H1 (cell line): ENCODE results near the gene ZBTB24. TPM values are rescaled to one million over a fixed set of nuclear protein-coding genes. Genes with fewer than 3 reads are reported as not detected.

Source experiments
- CTCF ChIA-PET: fragments of 300-600 bp; sonication (Branson Sonifier 250); formaldehyde crosslinking; loops from one replicate; lab custom pipeline; 2021; ENCODE audit not compliant: partially characterized antibody; lab: Charles Lee
- POLR2A ChIA-PET: fragments of 300-600 bp; sonication (Branson Sonifier 250); formaldehyde crosslinking; loops from one replicate; lab custom pipeline; 2021; ENCODE audit warnings: inconsistent platforms; ENCODE audit not compliant: partially characterized antibody; lab: Charles Lee
- DNase-seq, 2 experiments: peaks; one replicate each; pipeline versions ENCODE4 v3.0.0 to v3.0.0-alpha.2; 2010 to 2022; ENCODE audit warnings: low spot score in 2 of 2, low read depth in 1 of 2, mixed read lengths in 1 of 2
- FAIRE-seq: peaks from 2 replicates; lab custom pipeline; 2011; peaks lifted over from hg19 to GRCh38; lab: Jason Lieb, UNC
- H2AFZ ChIP-seq: 2 replicates; pipeline ENCODE4 v1.8.1; 2012; ENCODE audit warnings: low read length, inconsistent platforms
- H2AK5ac ChIP-seq: 2 replicates; pipeline ENCODE4 v1.6.1; 2013; ENCODE audit warnings: low read depth, low read length
- H2BK120ac ChIP-seq: replicated peaks from 2 replicates; pipeline ENCODE3; 2013; ENCODE audit warnings: low read depth, low read length, inconsistent platforms
- H2BK12ac ChIP-seq: 2 replicates; pipeline ENCODE4 v1.6.1; 2013; ENCODE audit warnings: low read depth, low read length
- H2BK15ac ChIP-seq: 2 replicates; pipeline ENCODE4 v1.6.1; 2013; ENCODE audit warnings: low read length
- H2BK20ac ChIP-seq: 2 replicates; pipeline ENCODE4 v1.6.1; 2013; ENCODE audit warnings: low read length
- H2BK5ac ChIP-seq: 2 replicates; pipeline ENCODE4 v1.6.1; 2013; ENCODE audit warnings: low read depth, low read length
- H3K14ac ChIP-seq: 2 replicates; pipeline ENCODE4 v1.6.1; 2013; ENCODE audit warnings: inconsistent platforms; ENCODE audit not compliant: insufficient read length
- H3K18ac ChIP-seq: 2 replicates; pipeline ENCODE4 v1.6.1; 2013; ENCODE audit warnings: low read length; ENCODE audit errors: extremely low read depth
- H3K23ac ChIP-seq: 2 replicates; pipeline ENCODE4 v1.6.1; 2013; ENCODE audit warnings: inconsistent platforms; ENCODE audit not compliant: insufficient read length
- H3K23me2 ChIP-seq: 2 replicates; pipeline ENCODE4 v1.6.1; 2013; ENCODE audit warnings: low read depth, low read length
- H3K27ac ChIP-seq: 2 replicates; pipeline ENCODE4 v1.6.1; 2011; ENCODE audit warnings: low read depth, low read length, inconsistent platforms
- H3K27me3 ChIP-seq, 4 experiments: replicated peaks in 1 of 4; 1 replicate in 1 of 4; 2 replicates in 3 of 4; pipeline versions ENCODE4 v1.6.1 to v1.8.1; 2011 to 2013; ENCODE audit warnings: low read length in 3 of 4, mild to moderate bottlenecking in 3 of 4, inconsistent platforms in 2 of 4, mixed read lengths in 2 of 4, moderate library complexity in 1 of 4; ENCODE audit not compliant: control insufficient read depth in 3 of 4, insufficient read depth in 3 of 4; ENCODE audit errors: extremely low read depth in 1 of 4
- H3K36me3 ChIP-seq, 4 experiments: 2 replicates each; pipeline versions ENCODE4 v1.6.1 to v1.8.1; 2011 to 2013; ENCODE audit warnings: mild to moderate bottlenecking in 4 of 4, low read length in 3 of 4, moderate library complexity in 2 of 4, control low read depth in 1 of 4, inconsistent platforms in 1 of 4; ENCODE audit not compliant: insufficient read depth in 4 of 4, control insufficient read depth in 2 of 4
- H3K4ac ChIP-seq: replicated peaks from 2 replicates; pipeline ENCODE3; 2013; ENCODE audit warnings: low read length, low read depth, mixed read lengths, inconsistent platforms; ENCODE audit not compliant: insufficient read length
- H3K4me1 ChIP-seq, 4 experiments: replicated peaks in 1 of 4; 1 replicate in 1 of 4; 2 replicates in 3 of 4; pipeline versions ENCODE4 v1.6.1 to v1.8.1; 2011 to 2013; ENCODE audit warnings: low read length in 3 of 4, inconsistent platforms in 2 of 4, mixed read lengths in 1 of 4; ENCODE audit not compliant: insufficient read depth in 4 of 4, control insufficient read depth in 3 of 4
- H3K4me2 ChIP-seq, 2 experiments: 2 replicates each; pipeline versions ENCODE4 v1.6.1 to v1.8.1; 2011 to 2013; ENCODE audit warnings: low read depth in 2 of 2, low read length in 2 of 2, control low read depth in 1 of 2, inconsistent platforms in 1 of 2, mild to moderate bottlenecking in 1 of 2; ENCODE audit not compliant: insufficient read depth in 1 of 2
- H3K4me3 ChIP-seq, 4 experiments: fragments of 200-600, 300-600 bp in 1 of 4; sonication (generic), shearing (Covaris generic), sonication (Bioruptor Twin) in 1 of 4; 2 replicates each; pipeline versions ENCODE4 v1.5.1 to v1.8.1; 2011 to 2016; ENCODE audit warnings: low read length in 4 of 4, low read depth in 3 of 4, control low read depth in 2 of 4, inconsistent platforms in 2 of 4, mild to moderate bottlenecking in 2 of 4, mixed read lengths in 1 of 4, moderate library complexity in 1 of 4; ENCODE audit not compliant: insufficient read depth in 2 of 4; ENCODE audit errors: extremely low read depth in 1 of 4
- H3K56ac ChIP-seq: replicated peaks from 2 replicates; pipeline ENCODE3; 2013; ENCODE audit warnings: low read depth, mild to moderate bottlenecking, mixed read lengths, low read length, inconsistent platforms; ENCODE audit not compliant: insufficient read length
- H3K79me1 ChIP-seq: 2 replicates; pipeline ENCODE4 v1.6.1; 2013; ENCODE audit warnings: low read depth, low read length, control low read depth
- H3K79me2 ChIP-seq, 2 experiments: 2 replicates each; pipeline versions ENCODE4 v1.6.1 to v1.8.1; 2012 to 2013; ENCODE audit warnings: low read length in 2 of 2, mild to moderate bottlenecking in 2 of 2, inconsistent platforms in 1 of 2; ENCODE audit not compliant: insufficient read depth in 2 of 2, control insufficient read depth in 1 of 2
- H3K9ac ChIP-seq, 4 experiments: replicated peaks in 1 of 4; 1 replicate in 1 of 4; 2 replicates in 3 of 4; pipeline versions ENCODE4 v1.6.1 to v1.8.1; 2011 to 2013; ENCODE audit warnings: low read depth in 3 of 4, low read length in 3 of 4, control low read depth in 2 of 4, mild to moderate bottlenecking in 2 of 4, moderate library complexity in 2 of 4, inconsistent platforms in 1 of 4; ENCODE audit errors: extremely low read depth in 1 of 4
- H3K9me3 ChIP-seq, 2 experiments: 2 replicates each; pipeline versions ENCODE4 v1.6.1 to v1.8.1; 2012 to 2013; ENCODE audit warnings: mild to moderate bottlenecking in 2 of 2, moderate library complexity in 2 of 2, control low read depth in 1 of 2, inconsistent platforms in 1 of 2, low read depth in 1 of 2, low read length in 1 of 2, mixed read lengths in 1 of 2; ENCODE audit not compliant: insufficient read depth in 2 of 2
- H4K20me1 ChIP-seq, 2 experiments: replicated peaks in 1 of 2; 2 replicates each; pipeline versions ENCODE3 to v1.8.1; 2011 to 2013; ENCODE audit warnings: inconsistent platforms in 2 of 2, low read length in 2 of 2, mild to moderate bottlenecking in 1 of 2; ENCODE audit not compliant: insufficient read depth in 2 of 2, control insufficient read depth in 1 of 2
- H4K5ac ChIP-seq: 2 replicates; pipeline ENCODE4 v1.6.1; 2013; ENCODE audit warnings: low read length, low read depth, mixed read lengths, inconsistent platforms; ENCODE audit not compliant: insufficient read length
- H4K8ac ChIP-seq: 2 replicates; pipeline ENCODE4 v1.8.0; 2013; ENCODE audit warnings: mild to moderate bottlenecking, moderate library complexity, low read length, inconsistent platforms; ENCODE audit not compliant: insufficient read depth; ENCODE audit errors: extremely low read depth
- H4K91ac ChIP-seq: replicated peaks from 2 replicates; pipeline ENCODE3; 2013; ENCODE audit warnings: low read length, mixed read lengths, inconsistent platforms; ENCODE audit not compliant: insufficient read length
- BACH1 ChIP-seq: IDR thresholded peaks from 2 replicates; pipeline ENCODE4 v1.6.1; 2012; ENCODE audit warnings: low read length, improper control_type of control experiment
- BCL11A ChIP-seq, 2 experiments: IDR thresholded peaks; one replicate each; pipeline ENCODE4 v1.6.1; 2011; ENCODE audit warnings: low read depth in 2 of 2, low read length in 2 of 2, mild to moderate bottlenecking in 2 of 2
- CBX5 ChIP-seq: fragments of 300-800, 300-1000 bp; sonication (generic); IDR thresholded peaks from 2 replicates; pipeline ENCODE4 v1.7.1; 2016; ENCODE audit warnings: antibody characterized with exemption, low read length, low read depth
- CEBPB ChIP-seq: IDR thresholded peaks from 2 replicates; pipeline ENCODE4 v1.6.1; 2012; ENCODE audit warnings: low read depth, low read length
- CHD1 ChIP-seq: IDR thresholded peaks from 2 replicates; pipeline ENCODE4 v1.6.1; 2012; ENCODE audit warnings: low read depth, low read length, improper control_type of control experiment
- EGR1 ChIP-seq: IDR thresholded peaks from 2 replicates; pipeline ENCODE4 v1.6.1; 2011; ENCODE audit warnings: low read depth, low read length, borderline replicate concordance
- FOSL1 ChIP-seq: IDR thresholded peaks from 2 replicates; pipeline ENCODE4 v1.6.1; 2011; ENCODE audit warnings: mild to moderate bottlenecking, low read depth, low read length, moderate library complexity; ENCODE audit not compliant: insufficient read depth
- MAFK ChIP-seq: IDR thresholded peaks from 2 replicates; pipeline ENCODE4 v1.6.1; 2012; ENCODE audit warnings: low read depth, mild to moderate bottlenecking, improper control_type of control experiment, low read length
- MAX ChIP-seq: IDR thresholded peaks from 2 replicates; pipeline ENCODE4 v1.6.1; 2012; ENCODE audit warnings: inconsistent platforms
- PHF8 ChIP-seq: fragments of 200-600 bp; sonication (generic); conservative IDR thresholded peaks from 2 replicates; pipeline ENCODE4 v1.7.1; 2012; ENCODE audit warnings: low read depth, mild to moderate bottlenecking, inconsistent platforms, low read length, moderate library complexity
- RBBP5 ChIP-seq: IDR thresholded peaks from 2 replicates; pipeline ENCODE4 v1.7.1; 2012; ENCODE audit warnings: low read depth, mild to moderate bottlenecking, inconsistent platforms, low read length, moderate library complexity, borderline replicate concordance
- RFX5 ChIP-seq: IDR thresholded peaks from 2 replicates; pipeline ENCODE4 v1.6.1; 2011; ENCODE audit warnings: low read depth, low read length, improper control_type of control experiment, borderline replicate concordance
- SIRT6 ChIP-seq: IDR thresholded peaks from one replicate; pipeline ENCODE4 v1.7.1; 2012; ENCODE audit warnings: low read length, inconsistent platforms
- TCF12 ChIP-seq: IDR thresholded peaks from 2 replicates; pipeline ENCODE4 v1.6.1; 2011; ENCODE audit warnings: low read depth, mild to moderate bottlenecking, low read length
- WGBS, 2 experiments: shearing (Covaris generic) in 1 of 2; methylation state at CpG; one replicate each; pipeline versions ENCODE4 v1.1.6 to v1.1.7; 2013 to 2015; ENCODE audit warnings: low lambda C conversion rate in 2 of 2, mixed read lengths in 2 of 2, inconsistent platforms in 1 of 2, low coverage in 1 of 2, missing lambda C conversion rate in 1 of 2; ENCODE audit not compliant: insufficient replicate concordance in 2 of 2, insufficient coverage in 1 of 2, insufficient read length in 1 of 2; ENCODE audit errors: extremely low coverage in 1 of 2, missing lambda C conversion rate in 1 of 2; 5-methylcytosine and 5-hydroxymethylcytosine counted together
- polyA plus RNA-seq, 7 experiments: library from polyadenylated mRNA; depleted of rRNA in 3 of 7; stranded (reverse) in 5 of 7; unstranded in 2 of 7; fragments of >200 nt in 5 of 7; fragments of 200-250 nt in 2 of 7; gene quantifications; 1 replicate in 5 of 7; 2 replicates in 1 of 7; 4 replicates in 1 of 7; pipeline versions ENCODE4 v1.2.1 to v1.2.3, GENCODE V29; 2011 to 2013; ENCODE audit warnings: missing spikeins in 2 of 7, mixed read lengths in 2 of 7
- total RNA-seq: library from RNA; stranded (reverse); fragmentation: NEBNext Ultra II Directional; extraction: Animal tissue kit (Norgen Biotek cat#: 25700); gene quantifications from 2 replicates; pipeline ENCODE4 v1.2.1, GENCODE V29; 2021

The ZBTB24 gene
- total and polyA plus RNA-seq, 2 of the 8 experiments (the other 6 are each of a cell fraction or from before 2014, with no cell fraction given): 7.5 to 21.0 TPM

- Histone ChIP-seq H3K4me1 (no peaks in the 10 kb centered on the region), H3K4me2 (no peak overlapping the region), H2AFZ (no peak overlapping the region), H3K4ac (no peak overlapping the region), H3K9ac (no peak overlapping the region), H3K4me3 (no peak overlapping the region), H2AK5ac (no peak overlapping the region), H4K5ac (no peak overlapping the region), H3K56ac (no peak overlapping the region), H2BK15ac (no peak overlapping the region), H2BK20ac (no peak overlapping the region), H3K79me1 (peaks cover 6% of the 10 kb centered on the region; the same call in 1 of the 2 replicates), H3K27me3 (no peaks in the 10 kb centered on the region), H3K27ac (no peak overlapping the region), H3K79me2 (peaks cover 0 to 19% of the 10 kb centered on the region in 2 experiments; a peak in 2 of 4 replicates), H3K14ac (no peak overlapping the region), H4K20me1 (peaks cover 1 to 10% of the 10 kb centered on the region in 2 experiments), H3K18ac (no peak overlapping the region), H4K91ac (no peak overlapping the region), H2BK12ac (no peak overlapping the region), H3K23ac (no peak overlapping the region), H3K23me2 (no peaks in the 10 kb centered on the region), H2BK120ac (no peak overlapping the region), H4K8ac (no peak overlapping the region), H3K9me3 (peaks cover 0 to 5% of the 10 kb centered on the region in 2 experiments; a peak in 1 of 4 replicates), H3K36me3 (peaks cover 19 to 97% (median 51%) of the 10 kb centered on the region in 4 experiments), H2BK5ac (no peak overlapping the region)
- no peak for FAIRE-seq
- 97% methylated on average over 7 of the region's 7 CpGs; no CpG with 5 or more reads in 1 of the 2 experiments for WGBS, 2 experiments
- ChIA-PET CTCF (interaction anchor here (0.6 kb wide), 1 partner anchor 323 kb away, joined by 4 read pairs; no protein-coding TSS in a partner anchor), POLR2A (interaction anchor here (0.5 to 3.1 kb wide), 4 partner anchors 9 to 352 kb away, joined by 3 to 10 read pairs (median 4); partner anchors contain the start of genes PPIL6 and SMPD2)
- DNase-seq: no peak
- no peak for TF ChIP-seq SIRT6
- TF ChIP-seq FOSL1: no peak
- no peak for TF ChIP-seq RBBP5
- no peak for TF ChIP-seq BACH1
- TF ChIP-seq EGR1: no peak
- no peak for TF ChIP-seq PHF8
- TF ChIP-seq BCL11A (IDR thresholded peaks at IDR 0.05; ENCODE audit: low read depth in 2 of 2, low read length in 2 of 2): no peak
- no peak for TF ChIP-seq CHD1
- no peak for TF ChIP-seq CEBPB
- no peak for TF ChIP-seq MAFK
- TF ChIP-seq RFX5: no peak
- TF ChIP-seq MAX: no peak
- TF ChIP-seq TCF12: no peak
- TF ChIP-seq CBX5: no peak
Measured at GRCh38 chr6:109465772-109466171, 17.2 kb downstream of the ZBTB24 start.
